Stimulated activated CD8-positive, alpha-beta memory T cell treated with anti-CD3 and anti-CD28 coated beads, Interleukin-15, amount 100 ng/mL, for 4 hours (primary cell): ENCODE data around the gene LRCH1.
"Not testable (repeated sequence)": the region's sequence is repeated elsewhere in the genome, so short reads cannot be mapped to it uniquely, and the experiment has no call there.

Experiments used
- DNase-seq, 2 donors: peaks; one replicate each; pipeline ENCODE4 v3.0.0-alpha.2; 2020; ENCODE audit warnings: low read depth in 2 of 2

The LRCH1 gene

GRCh38 chr13:46753137-46753536, 200.2 kb downstream of the LRCH1 start:
- no peak for DNase-seq

DNA sequence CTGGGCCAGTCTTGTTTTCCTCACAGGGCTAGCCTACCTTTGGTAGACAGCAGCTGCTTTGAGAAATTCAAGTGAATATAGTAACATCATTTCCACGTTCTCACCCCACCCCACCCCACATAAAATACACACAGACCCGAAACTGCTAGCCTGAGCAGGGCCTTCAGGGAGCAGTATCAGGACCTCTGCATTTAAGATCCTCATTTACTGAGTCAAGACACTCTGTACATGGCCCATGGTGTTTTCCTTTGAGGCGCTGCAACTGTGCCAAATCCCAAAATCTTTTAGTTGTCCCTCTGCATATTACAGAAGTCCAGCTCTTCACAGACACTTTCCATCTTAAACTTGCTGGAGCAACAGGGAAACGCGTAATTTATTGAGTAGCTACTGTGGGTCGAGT, 200.9 kb downstream of the LRCH1 start:
- no peak for DNase-seq

DNA sequence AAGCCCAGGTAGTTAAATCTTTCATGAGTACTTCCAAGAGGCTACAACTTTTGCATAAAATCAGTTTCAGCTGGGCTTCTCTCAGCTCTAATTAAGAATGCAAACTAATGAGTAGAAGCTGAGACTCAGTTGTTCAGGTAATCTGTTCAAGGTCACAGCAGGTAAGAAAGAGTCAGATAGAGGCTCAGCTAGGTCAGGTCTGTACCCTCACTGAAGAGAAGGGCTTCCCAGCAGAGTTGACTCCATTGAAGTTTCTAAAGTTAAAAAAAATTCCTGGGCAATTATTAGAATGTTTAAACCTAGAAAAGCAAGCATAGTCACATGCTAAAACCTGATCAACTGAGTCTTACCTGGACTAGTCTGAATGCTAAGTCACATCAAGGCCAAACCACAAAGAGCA, 201.8 kb downstream of the LRCH1 start:
- no peak for DNase-seq

GRCh38 chr13:46755508-46755907, 202.5 kb downstream of the LRCH1 start:
- not testable (repeated sequence) for DNase-seq

GRCh38 chr13:46756977-46757376, 204.0 kb downstream of the LRCH1 start:
- no peak for DNase-seq

DNA sequence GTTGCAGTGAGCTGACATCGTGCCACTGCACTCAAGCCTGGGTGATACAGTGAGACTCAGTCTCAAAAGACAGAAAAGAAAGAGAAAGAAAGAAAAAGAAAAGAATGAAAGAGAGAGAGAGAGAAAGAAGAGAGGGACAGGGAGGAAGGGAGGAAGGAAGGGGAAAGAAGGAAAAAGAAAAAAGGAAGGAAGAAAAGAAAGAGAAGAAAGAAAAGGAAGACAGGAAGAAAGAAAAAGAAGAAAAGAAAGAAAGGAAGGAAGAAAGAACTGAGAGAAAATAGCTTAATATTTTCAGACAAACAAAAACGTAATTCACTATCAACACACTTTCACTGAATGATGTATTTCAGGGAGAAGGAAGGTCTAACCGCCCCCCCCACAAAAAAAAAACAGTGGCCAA, 204.7 kb downstream of the LRCH1 start:
- no peak for DNase-seq

GRCh38 chr13:46759846-46760245, 206.9 kb downstream of the LRCH1 start:
- no peak for DNase-seq

DNA sequence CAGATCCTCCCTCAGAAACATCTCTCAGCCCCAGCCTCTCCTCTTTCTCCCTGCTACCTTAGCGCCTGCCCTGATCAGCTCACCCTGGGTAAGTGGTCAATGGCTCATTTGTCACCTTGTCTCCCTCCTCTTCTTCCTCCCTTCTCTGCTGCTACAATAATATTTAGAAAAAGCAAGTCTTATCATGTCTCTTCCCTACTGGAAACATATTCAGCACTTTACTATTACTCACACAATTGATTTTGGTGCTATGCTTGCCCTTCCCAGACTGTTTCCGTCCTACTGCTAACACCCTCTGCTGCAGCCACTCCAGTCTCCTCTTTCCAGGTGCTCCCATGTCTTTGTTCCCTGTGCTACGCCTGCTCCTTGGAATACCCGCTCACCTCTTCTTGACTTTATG, 208.2 kb downstream of the LRCH1 start:
- no peak for DNase-seq

DNA sequence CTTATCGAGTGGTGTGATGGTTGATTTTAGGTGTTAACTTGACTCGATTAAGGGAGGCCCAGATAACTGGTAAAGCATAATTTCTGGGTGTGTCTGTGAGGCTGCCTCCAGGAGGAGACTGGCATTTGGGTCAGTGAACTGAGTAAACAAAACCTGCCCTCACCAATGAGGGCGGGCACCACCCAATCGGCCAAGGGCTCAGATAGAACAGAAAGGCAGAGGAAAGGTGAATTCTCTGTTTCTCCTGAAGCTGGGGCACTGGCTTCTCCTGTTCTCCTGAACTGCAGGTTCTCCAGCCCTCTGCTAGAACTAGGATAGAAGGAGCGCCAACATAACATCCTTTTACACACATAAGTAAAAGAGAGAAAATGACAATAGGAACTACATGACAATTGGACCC, 208.9 kb downstream of the LRCH1 start:
- DNase-seq, result no peak

GRCh38 chr13:46769925-46770324, 217.0 kb downstream of the LRCH1 start:
- DNase-seq, result not testable (repeated sequence)

DNA sequence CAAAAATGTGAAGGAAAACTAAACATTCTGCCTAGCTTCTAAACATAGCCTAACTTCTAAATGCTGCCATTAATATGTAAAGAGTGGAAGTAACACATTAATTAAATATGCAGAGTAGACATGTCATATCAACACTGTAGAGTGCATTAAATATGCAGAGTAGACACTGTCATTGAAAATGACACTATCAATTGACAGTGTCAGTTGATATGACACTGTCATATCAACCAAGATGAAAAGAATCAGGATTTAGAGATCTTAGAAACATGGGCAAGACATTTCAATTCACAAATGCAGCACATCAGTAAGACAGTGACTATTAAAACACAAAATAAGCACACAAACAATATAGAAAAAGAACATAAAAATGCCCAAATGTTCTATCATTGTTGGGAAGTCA, 218.7 kb downstream of the LRCH1 start:
- DNase-seq, result no peak

GRCh38 chr13:46773541-46773940, 220.6 kb downstream of the LRCH1 start:
- DNase-seq, result no peak

DNA sequence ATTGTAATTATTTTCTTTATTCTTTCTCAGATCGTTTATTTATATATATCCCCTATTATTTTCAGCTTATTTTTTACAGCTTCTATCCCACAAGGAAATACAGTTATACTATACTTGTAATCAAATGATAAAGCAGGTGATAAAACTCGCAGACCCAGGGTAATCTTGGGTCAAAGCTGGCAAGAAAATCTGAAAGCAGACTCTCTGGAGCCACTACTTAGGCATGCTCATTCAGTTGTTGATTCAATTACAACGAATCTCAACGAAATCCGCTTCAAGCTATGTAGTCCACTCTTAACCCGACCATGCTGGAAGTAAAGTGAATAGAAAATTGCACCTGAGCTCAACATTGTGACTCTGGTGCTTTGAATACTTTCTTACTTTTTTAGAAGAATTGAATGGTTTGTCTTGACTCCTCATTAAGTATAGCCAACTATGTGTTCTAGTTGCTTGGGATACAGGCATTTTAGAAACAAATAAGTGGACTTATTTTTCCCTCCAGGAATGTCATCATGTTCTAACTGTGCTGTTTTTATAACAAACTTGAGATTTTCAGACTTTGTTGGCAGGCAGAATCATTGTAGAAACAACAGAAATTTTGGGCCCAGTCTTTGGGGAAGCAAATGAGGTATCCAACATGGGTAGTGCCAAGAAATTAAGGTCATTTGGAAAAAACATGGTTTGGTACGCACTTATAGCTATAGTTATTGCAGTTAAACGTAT, 222.6 kb downstream of the LRCH1 start:
- DNase-seq, result no peak

DNA sequence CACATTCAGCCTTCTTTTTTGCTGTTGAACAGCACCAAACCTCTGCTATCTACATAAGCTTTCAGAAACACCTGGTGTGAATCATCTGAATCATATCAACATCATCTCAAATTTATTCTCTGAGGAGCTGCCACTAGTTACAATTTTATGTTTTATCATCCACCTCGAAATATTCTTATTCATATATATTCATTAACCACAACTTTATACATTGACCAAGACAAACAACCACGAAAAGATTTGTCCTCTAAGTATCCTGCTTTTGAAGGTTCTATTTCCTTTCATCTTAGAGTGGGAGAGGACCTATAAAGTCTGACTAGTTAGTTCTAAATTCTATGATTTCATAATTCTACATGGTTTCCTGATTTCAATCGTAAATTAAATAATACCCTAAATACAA, 225.1 kb downstream of the LRCH1 start:
- DNase-seq, result no peak

- DNase-seq, result no peak
Observed at GRCh38 chr13:46778890-46779289, 225.9 kb downstream of the LRCH1 start.

DNA sequence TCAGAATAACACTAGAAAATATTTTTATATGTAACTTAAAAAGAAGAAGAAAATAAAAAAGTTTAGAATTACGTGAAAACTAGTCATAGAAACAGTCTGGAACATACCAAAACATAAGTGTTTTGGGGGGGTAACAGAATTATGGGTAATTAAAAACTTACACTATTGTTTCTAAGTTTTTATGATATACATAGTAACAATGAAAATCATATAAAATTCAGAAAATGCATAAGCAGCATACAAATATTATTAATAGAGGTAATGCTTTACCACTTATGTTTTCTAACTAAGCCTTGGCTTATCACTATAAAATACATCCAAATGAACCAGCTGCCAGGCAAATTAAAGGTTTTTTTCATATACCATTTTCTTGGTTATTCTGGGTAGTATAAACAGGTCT, 229.1 kb downstream of the LRCH1 start:
- no peak for DNase-seq

GRCh38 chr13:46782691-46783090, 229.7 kb downstream of the LRCH1 start:
- DNase-seq, result no peak

DNA sequence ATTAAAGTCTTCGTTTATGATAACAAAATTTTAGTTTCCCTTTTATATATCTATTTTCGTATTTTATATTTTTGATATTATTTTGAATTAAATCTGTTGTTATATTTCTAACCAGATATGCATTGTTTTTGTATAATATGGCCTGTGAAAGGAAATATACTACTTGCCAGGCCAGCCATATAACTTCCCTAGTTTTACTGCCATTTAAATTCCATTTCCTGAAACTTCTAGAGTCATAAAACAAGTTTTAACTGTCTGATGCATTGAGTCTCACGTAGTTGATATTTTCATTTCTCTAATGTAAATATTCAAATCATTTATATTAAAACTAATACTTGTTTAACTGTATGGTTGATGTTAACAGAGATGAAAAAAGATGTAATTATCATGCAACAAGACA, 230.5 kb downstream of the LRCH1 start:
- DNase-seq, result no peak

DNA sequence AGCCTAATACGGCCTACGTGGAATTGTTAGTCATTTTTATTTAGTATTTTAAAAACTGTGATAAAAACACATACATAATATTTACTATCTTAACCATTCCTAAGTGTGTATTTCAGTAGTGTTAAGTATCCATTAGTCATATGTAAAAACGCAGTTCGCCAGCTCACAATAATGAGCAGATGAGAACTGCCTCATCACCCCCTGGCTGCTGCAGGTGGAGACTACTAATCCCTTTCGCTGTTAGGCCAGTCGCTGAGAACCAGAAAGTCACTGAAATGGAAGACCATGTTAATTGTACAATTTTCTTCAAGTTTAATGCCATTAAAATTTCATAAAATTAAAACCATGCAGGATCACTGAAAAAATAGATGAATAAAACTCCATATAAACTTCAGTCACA, 242.4 kb downstream of the LRCH1 start:
- no peak for DNase-seq

GRCh38 chr13:46796129-46796514, 243.2 kb downstream of the LRCH1 start:
- no peak for DNase-seq

DNA sequence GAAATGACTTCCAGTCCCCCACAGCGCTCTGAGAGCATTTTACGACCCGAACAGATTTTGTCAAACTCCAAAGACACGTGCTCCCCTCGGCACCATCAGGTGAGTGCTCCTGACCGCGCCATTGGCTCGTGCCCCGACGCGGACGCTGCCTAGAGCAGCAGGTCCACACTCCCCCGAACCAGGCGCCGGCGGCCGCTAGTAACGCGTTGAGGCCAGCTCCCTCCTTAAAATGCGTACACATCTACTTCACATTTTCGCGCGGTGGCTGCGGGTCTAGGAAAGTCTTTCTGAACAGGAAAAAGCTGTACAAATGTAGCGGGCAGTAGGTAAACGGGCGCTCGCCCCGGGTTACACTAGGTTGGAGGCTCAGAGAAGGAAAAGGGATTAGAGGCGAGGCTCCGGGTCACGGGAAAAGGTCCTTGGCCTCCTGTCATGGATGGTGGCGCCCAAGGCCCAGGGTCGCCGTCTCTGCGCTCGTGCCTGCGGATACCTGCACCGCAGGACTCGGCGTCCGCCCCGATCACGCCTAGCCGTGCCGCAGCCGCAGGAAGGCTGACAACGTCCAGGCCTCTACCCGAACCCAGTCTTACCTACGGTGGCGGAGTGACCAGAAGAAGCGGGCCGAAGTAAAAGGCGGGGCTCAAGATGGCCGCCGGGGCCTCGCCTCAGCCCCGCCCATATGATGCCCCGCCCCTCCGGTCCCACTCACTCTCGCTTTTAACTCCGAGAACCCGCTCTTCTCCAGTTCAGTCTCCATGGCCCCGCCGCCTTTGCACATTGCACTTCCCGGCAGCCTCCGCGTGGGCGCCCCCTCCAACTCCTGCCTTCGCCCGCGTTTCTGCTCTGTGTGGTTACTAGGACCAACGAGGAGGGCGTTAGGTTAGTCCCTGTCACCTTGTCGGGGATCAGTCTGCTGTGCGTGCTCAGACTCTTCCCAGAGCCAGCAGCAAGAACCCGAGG, 243.8 kb downstream of the LRCH1 start, which contains the start of gene ESD:
ESD (minus strand) TSS at position 647 of the 960 bp plus-strand sequence. CDS start 5,748 bp downstream, outside the sequence.
- DNase-seq, result peak; percentile 74 to 78

DNA sequence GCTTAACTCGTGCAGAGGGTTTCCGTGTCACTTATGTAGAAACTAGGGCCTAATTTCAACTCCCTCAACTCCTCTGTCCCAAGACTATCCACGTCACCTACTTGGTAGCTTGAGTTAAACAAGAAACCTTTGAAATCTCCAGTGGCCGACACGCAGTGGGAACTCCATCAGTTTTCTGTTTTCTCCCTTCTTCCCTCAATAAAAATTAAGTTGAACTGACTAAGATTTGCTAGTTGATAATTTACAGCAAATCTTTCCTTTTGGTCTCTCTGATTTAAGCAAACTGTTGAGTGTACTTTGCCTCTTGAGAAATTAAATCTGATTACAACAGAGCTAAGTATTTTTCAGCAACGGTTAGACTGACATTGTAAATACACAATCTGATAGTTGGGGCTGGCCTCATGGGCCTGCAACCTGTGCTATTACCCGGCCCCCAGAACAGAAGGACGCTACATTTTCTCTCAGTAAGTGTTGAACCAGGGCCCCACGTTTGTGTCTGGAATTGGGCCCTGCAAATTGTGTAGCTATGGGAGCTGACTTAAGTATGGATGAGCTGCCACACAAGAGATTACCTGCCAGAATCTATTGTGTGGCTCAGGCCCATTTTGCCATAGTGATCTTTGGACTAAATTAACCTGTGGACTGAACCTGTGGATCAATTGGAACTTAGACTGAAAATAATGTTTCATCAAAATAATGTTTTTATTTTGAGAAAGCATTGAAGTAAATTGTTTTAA, 244.7 kb downstream of the LRCH1 start:
- DNase-seq, result no peak
